IMR-90 (cell line): ENCODE results near the gene TM4SF5. TPM values are rescaled to one million over a fixed set of nuclear protein-coding genes. Genes with fewer than 3 reads are reported as not detected.

Experiments used
- ATAC-seq: fragments of 200-7000 bp; cut with Tn5 transposase; 2 replicates; pipeline ENCODE4 v1.9.1; 2020; ENCODE audit warnings: low read depth, mild to moderate bottlenecking, moderate library complexity
- BruUV-seq: library from RNA; stranded (reverse); fragments of 400-500 nt; replicated peaks from 2 replicates; lab custom pipeline; 2021; lab: Mats Ljungman, UMichigan
- CTCF ChIA-PET: fragments of 300-600 bp; formaldehyde crosslinking; extraction: SDS; loops from one replicate; lab custom pipeline; 2021; ENCODE audit warnings: antibody characterized with exemption; lab: Yijun Ruan, JAX
- POLR2A ChIA-PET: fragments of 300-600 bp; sonication (Branson Sonifier 250); formaldehyde crosslinking; loops from one replicate; lab custom pipeline; 2022; ENCODE audit warnings: antibody characterized with exemption; ENCODE audit not compliant: unreplicated experiment; lab: Charles Lee
- DNase-seq: peaks from one replicate; pipeline ENCODE4 v3.0.0; 2013
- H2AFZ ChIP-seq: replicated peaks from 2 replicates; pipeline ENCODE3; 2013; ENCODE audit warnings: low read length, mild to moderate bottlenecking; ENCODE audit not compliant: poor library complexity
- H2AK5ac ChIP-seq: 2 replicates; pipeline ENCODE4 v1.6.1; 2013; ENCODE audit warnings: low read depth, low read length, inconsistent platforms
- H2AK9ac ChIP-seq: replicated peaks from 2 replicates; pipeline ENCODE3; 2013; ENCODE audit warnings: mild to moderate bottlenecking, low read depth, low read length, moderate library complexity; ENCODE audit not compliant: poor library complexity
- H2BK120ac ChIP-seq: 2 replicates; pipeline ENCODE4 v1.6.1; 2013; ENCODE audit warnings: low read depth, low read length, inconsistent platforms
- H2BK15ac ChIP-seq: 3 replicates; pipeline ENCODE4 v1.6.1; 2013; ENCODE audit warnings: low read depth, low read length, inconsistent platforms
- H2BK20ac ChIP-seq: 2 replicates; pipeline ENCODE4 v1.6.1; 2013; ENCODE audit warnings: low read depth, mild to moderate bottlenecking, inconsistent platforms, low read length, moderate library complexity
- H2BK5ac ChIP-seq: 2 replicates; pipeline ENCODE4 v1.6.1; 2013; ENCODE audit warnings: mild to moderate bottlenecking, low read depth, low read length, inconsistent platforms; ENCODE audit not compliant: poor library complexity, severe bottlenecking
- H3K14ac ChIP-seq: replicated peaks from 2 replicates; pipeline ENCODE4 v1.6.1; 2013; ENCODE audit warnings: low read depth, low read length, inconsistent platforms
- H3K18ac ChIP-seq: 2 replicates; pipeline ENCODE4 v1.6.1; 2013; ENCODE audit warnings: low read depth, low read length, control low read depth
- H3K23ac ChIP-seq: 2 replicates; pipeline ENCODE4 v1.6.1; 2013; ENCODE audit warnings: low read depth, low read length, inconsistent platforms
- H3K27ac ChIP-seq: 2 replicates; pipeline ENCODE4 v1.5.1; 2013; ENCODE audit warnings: mild to moderate bottlenecking, control low read depth, low read length; ENCODE audit not compliant: insufficient read depth
- H3K27me3 ChIP-seq: 2 replicates; pipeline ENCODE4 v1.6.1; 2013; ENCODE audit warnings: low read length; ENCODE audit not compliant: control insufficient read depth, insufficient read depth
- H3K36me3 ChIP-seq: 2 replicates; pipeline ENCODE4 v1.6.1; 2013; ENCODE audit warnings: low read length, mixed read lengths; ENCODE audit not compliant: control insufficient read depth, insufficient read depth
- H3K4ac ChIP-seq: 2 replicates; pipeline ENCODE4 v1.6.1; 2013; ENCODE audit warnings: low read depth, low read length, inconsistent platforms
- H3K4me1 ChIP-seq: 2 replicates; pipeline ENCODE4 v1.6.1; 2013; ENCODE audit warnings: low read length, mixed read lengths; ENCODE audit not compliant: control insufficient read depth, insufficient read depth
- H3K4me2 ChIP-seq: 2 replicates; pipeline ENCODE4 v1.6.1; 2013; ENCODE audit warnings: low read depth, mild to moderate bottlenecking, control low read depth, low read length, moderate library complexity
- H3K4me3 ChIP-seq: 2 replicates; pipeline ENCODE4 v1.5.1; 2013; ENCODE audit warnings: low read depth, mild to moderate bottlenecking, control low read depth, low read length, moderate library complexity; ENCODE audit not compliant: insufficient read depth
- H3K56ac ChIP-seq: 2 replicates; pipeline ENCODE4 v1.6.1; 2013; ENCODE audit warnings: low read length, inconsistent platforms; ENCODE audit not compliant: insufficient read depth; ENCODE audit errors: extremely low read depth
- H3K79me1 ChIP-seq, 2 experiments: 2 replicates each; pipeline ENCODE4 v1.6.1; 2013; ENCODE audit warnings: low read length in 2 of 2, inconsistent platforms in 1 of 2, low read depth in 1 of 2
- H3K9ac ChIP-seq: 2 replicates; pipeline ENCODE4 v1.6.1; 2013; ENCODE audit warnings: low read depth, low read length, control low read depth
- H3K9me1 ChIP-seq: 2 replicates; pipeline ENCODE4 v1.6.1; 2013; ENCODE audit warnings: low read length, inconsistent platforms; ENCODE audit not compliant: insufficient read depth
- H3K9me3 ChIP-seq: 2 replicates; pipeline ENCODE4 v1.6.1; 2013; ENCODE audit warnings: low read length; ENCODE audit not compliant: control insufficient read depth, insufficient read depth
- H4K20me1 ChIP-seq: 2 replicates; pipeline ENCODE4 v1.6.1; 2013; ENCODE audit warnings: low read length, inconsistent platforms; ENCODE audit not compliant: insufficient read depth
- H4K5ac ChIP-seq: 2 replicates; pipeline ENCODE4 v1.6.1; 2013; ENCODE audit warnings: mild to moderate bottlenecking, low read depth, low read length, control low read depth
- H4K8ac ChIP-seq, 2 experiments: 2 replicates each; pipeline ENCODE4 v1.6.1; 2013; ENCODE audit warnings: low read depth in 2 of 2, low read length in 2 of 2, control low read depth in 1 of 2, inconsistent platforms in 1 of 2
- H4K91ac ChIP-seq: 2 replicates; pipeline ENCODE4 v1.6.1; 2013; ENCODE audit warnings: low read depth, low read length, inconsistent platforms; ENCODE audit not compliant: insufficient read depth
- BHLHE40 ChIP-seq: fragments of 150-350 bp; IDR thresholded peaks from 2 replicates; pipeline ENCODE4 v1.6.1; 2016; ENCODE audit warnings: mild to moderate bottlenecking, low read depth, low read length
- CEBPB ChIP-seq: IDR thresholded peaks from 2 replicates; pipeline ENCODE4 v1.6.1; 2012; ENCODE audit warnings: low read depth, low read length, improper control_type of control experiment
- CHD1 ChIP-seq: IDR thresholded peaks from 2 replicates; pipeline ENCODE4 v1.6.1; 2012; ENCODE audit warnings: low read depth, low read length, improper control_type of control experiment
- ELK1 ChIP-seq: fragments of 150-350 bp; IDR thresholded peaks from 2 replicates; pipeline ENCODE4 v1.6.1; 2016; ENCODE audit warnings: low read depth, mild to moderate bottlenecking, low read length, moderate library complexity, borderline replicate concordance
- MAFK ChIP-seq: IDR thresholded peaks from 2 replicates; pipeline ENCODE4 v1.6.1; 2012; ENCODE audit warnings: low read depth, low read length, improper control_type of control experiment
- MAZ ChIP-seq: IDR thresholded peaks from 2 replicates; pipeline ENCODE4 v1.6.1; 2012; ENCODE audit warnings: low read depth, mild to moderate bottlenecking, low read length, improper control_type of control experiment, moderate library complexity, borderline replicate concordance
- NFE2L2 ChIP-seq: fragments of 150-350 bp; IDR thresholded peaks from 2 replicates; pipeline ENCODE4 v1.6.1; 2016; ENCODE audit warnings: low read depth, mild to moderate bottlenecking, low read length
- POLR2A ChIP-seq: IDR thresholded peaks from 2 replicates; pipeline ENCODE4 v1.6.1; 2012; ENCODE audit warnings: mild to moderate bottlenecking, low read depth, low read length
- RAD21 ChIP-seq: IDR thresholded peaks from 2 replicates; pipeline ENCODE4 v1.6.1; 2012; ENCODE audit warnings: low read length, improper control_type of control experiment
- RCOR1 ChIP-seq: IDR thresholded peaks from 2 replicates; pipeline ENCODE4 v1.6.1; 2012; ENCODE audit warnings: mild to moderate bottlenecking, low read length, improper control_type of control experiment; ENCODE audit not compliant: insufficient replicate concordance
- RFX5 ChIP-seq: IDR thresholded peaks from 2 replicates; pipeline ENCODE4 v1.8.0; 2012; ENCODE audit warnings: low read depth, mild to moderate bottlenecking, low read length, moderate library complexity
- SMC3 ChIP-seq: fragments of 150-350 bp; IDR thresholded peaks from 2 replicates; pipeline ENCODE4 v1.6.1; 2016; ENCODE audit warnings: low read depth, mild to moderate bottlenecking, antibody characterized with exemption, low read length, moderate library complexity
- USF2 ChIP-seq: fragments of 150-350 bp; IDR thresholded peaks from 2 replicates; pipeline ENCODE4 v1.6.1; 2017; ENCODE audit warnings: mild to moderate bottlenecking, antibody characterized with exemption, low read length, low read depth
- WGBS, 2 experiments: methylation state at CpG; one replicate each; pipeline versions ENCODE4 v1.1.5 to v1.1.7; 2013; ENCODE audit warnings: missing lambda C conversion rate in 2 of 2; ENCODE audit not compliant: insufficient read length in 1 of 2; ENCODE audit errors: extremely low coverage in 2 of 2; 5-methylcytosine and 5-hydroxymethylcytosine counted together
- dilution Hi-C: fragments of 300-500 bp; cut with HindIII; formaldehyde crosslinking; loops from one replicate; pipeline ENCODE4 v1.14.3; 2018; ENCODE audit warnings: low sequenced_read_pairs; ENCODE audit not compliant: unreplicated experiment
- in situ Hi-C: fragments of 300-500 bp; cut with MboI; formaldehyde crosslinking; loops from 3 replicates; pipeline ENCODE4 v1.14.3; 2019; ENCODE audit warnings: low sequenced_read_pairs, inconsistent platforms, mixed read lengths
- intact Hi-C: fragments of 100-400 bp; cut with micrococcal nuclease; formaldehyde crosslinking; loops from 2 replicates; pipeline ENCODE4 v1.10.0; 2022
- polyA plus RNA-seq, 3 experiments: library from polyadenylated mRNA; depleted of rRNA; stranded (reverse); fragments of >200 nt; gene quantifications; 2 replicates each; pipeline ENCODE4 v1.2.3, GENCODE V29; 2012; ENCODE audit warnings: low replicate concordance in 1 of 3
- total RNA-seq: library from RNA; depleted of rRNA; stranded (reverse); fragments of >200 nt; gene quantifications from 2 replicates; pipeline ENCODE4 v1.2.3, GENCODE V29; 2012
- TF ChIP-seq, protein P1 (sequence below): conservative IDR thresholded peaks from 2 replicates; pipeline ENCODE4 v1.5.1; 2012; ENCODE audit warnings: mild to moderate bottlenecking, low read depth, low read length, improper control_type of control experiment

TM4SF5 gene
- total and polyA plus RNA-seq, 2 of the 4 experiments (the other 2 are of a cell fraction) = not detected

GRCh38 chr17:4818276-4818675, 46.6 kb downstream of the TM4SF5 start:
- H2AK5ac ChIP-seq = no peak overlapping the region
- POLR2A ChIA-PET = no interaction called here
- intact Hi-C loops (no loop called here), dilution Hi-C loops (no loop called here), in situ Hi-C loops (no loop called here)
- no peak overlapping the region for H2BK5ac ChIP-seq
- H3K27me3 ChIP-seq = no peaks in the 10 kb centered on the region
- no peak overlapping the region for H3K23ac ChIP-seq
- H4K5ac ChIP-seq = no peak overlapping the region
- no peak overlapping the region for H3K9ac ChIP-seq
- CTCF ChIA-PET = no interaction called here
- no peak overlapping the region for H4K91ac ChIP-seq
- H3K18ac ChIP-seq = no peak overlapping the region
- H3K9me1 ChIP-seq = 0 out of 2 replicates have a peak, but pooled peaks cover 4% of the 10 kb centered on the region
- BruUV-seq = no TSS peak
- H3K56ac ChIP-seq = no peak overlapping the region
- H4K20me1 ChIP-seq = peaks cover 8% of the 10 kb centered on the region; the same call in 1 of the 2 replicates
- no peak overlapping the region for H2BK20ac ChIP-seq
- H3K4me2 ChIP-seq = no peak overlapping the region
- no peaks in the 10 kb centered on the region for H3K79me1 ChIP-seq
- H3K4ac ChIP-seq = no peak overlapping the region
- no peak overlapping the region for H3K27ac ChIP-seq
- no peak overlapping the region for H2BK120ac ChIP-seq
- H3K36me3 ChIP-seq = peaks cover 52% of the 10 kb centered on the region
- TF ChIP-seq ELK1 (no peak), BHLHE40 (no peak), RCOR1 (no peak), SMC3 (no peak), USF2 (no peak), CHD1 (no peak), CEBPB (no peak), RAD21 (no peak), MAFK (no peak), NFE2L2 (no peak), MAZ (no peak), RFX5 (no peak), POLR2A (no peak)
- TF ChIP-seq, protein P1, sequence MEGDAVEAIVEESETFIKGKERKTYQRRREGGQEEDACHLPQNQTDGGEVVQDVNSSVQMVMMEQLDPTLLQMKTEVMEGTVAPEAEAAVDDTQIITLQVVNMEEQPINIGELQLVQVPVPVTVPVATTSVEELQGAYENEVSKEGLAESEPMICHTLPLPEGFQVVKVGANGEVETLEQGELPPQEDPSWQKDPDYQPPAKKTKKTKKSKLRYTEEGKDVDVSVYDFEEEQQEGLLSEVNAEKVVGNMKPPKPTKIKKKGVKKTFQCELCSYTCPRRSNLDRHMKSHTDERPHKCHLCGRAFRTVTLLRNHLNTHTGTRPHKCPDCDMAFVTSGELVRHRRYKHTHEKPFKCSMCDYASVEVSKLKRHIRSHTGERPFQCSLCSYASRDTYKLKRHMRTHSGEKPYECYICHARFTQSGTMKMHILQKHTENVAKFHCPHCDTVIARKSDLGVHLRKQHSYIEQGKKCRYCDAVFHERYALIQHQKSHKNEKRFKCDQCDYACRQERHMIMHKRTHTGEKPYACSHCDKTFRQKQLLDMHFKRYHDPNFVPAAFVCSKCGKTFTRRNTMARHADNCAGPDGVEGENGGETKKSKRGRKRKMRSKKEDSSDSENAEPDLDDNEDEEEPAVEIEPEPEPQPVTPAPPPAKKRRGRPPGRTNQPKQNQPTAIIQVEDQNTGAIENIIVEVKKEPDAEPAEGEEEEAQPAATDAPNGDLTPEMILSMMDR = no peak
- no peak overlapping the region for H2AFZ ChIP-seq
- 87% methylated on average over 5 of the region's 12 CpGs; no CpG with 5 or more reads in 1 of the 2 experiments for WGBS, 2 experiments
- H3K14ac ChIP-seq = no peak overlapping the region
- DNase-seq (no peak), ATAC-seq (no peak)
- H2BK15ac ChIP-seq = no peak overlapping the region
- H3K4me3 ChIP-seq = no peak overlapping the region
- no peaks in the 10 kb centered on the region for H3K4me1 ChIP-seq
- no peak overlapping the region for H4K8ac ChIP-seq
- H3K9me3 ChIP-seq = no peaks in the 10 kb centered on the region
- no peak overlapping the region for H2AK9ac ChIP-seq
